ENCODE results near the gene ANKRD10. TPM values are rescaled to one million over a fixed set of nuclear protein-coding genes. Genes with fewer than 3 reads are reported as not detected.

The ANKRD10 gene
- total RNA-seq, 1 donor from 2014 or later: 138 TPM

GRCh38 chr13:110831437-110832204 lies 83.2 kb downstream of the ANKRD10 start:
- peak; percentile 24 for DNase-seq (ENCODE audit: low spot score)

DNA sequence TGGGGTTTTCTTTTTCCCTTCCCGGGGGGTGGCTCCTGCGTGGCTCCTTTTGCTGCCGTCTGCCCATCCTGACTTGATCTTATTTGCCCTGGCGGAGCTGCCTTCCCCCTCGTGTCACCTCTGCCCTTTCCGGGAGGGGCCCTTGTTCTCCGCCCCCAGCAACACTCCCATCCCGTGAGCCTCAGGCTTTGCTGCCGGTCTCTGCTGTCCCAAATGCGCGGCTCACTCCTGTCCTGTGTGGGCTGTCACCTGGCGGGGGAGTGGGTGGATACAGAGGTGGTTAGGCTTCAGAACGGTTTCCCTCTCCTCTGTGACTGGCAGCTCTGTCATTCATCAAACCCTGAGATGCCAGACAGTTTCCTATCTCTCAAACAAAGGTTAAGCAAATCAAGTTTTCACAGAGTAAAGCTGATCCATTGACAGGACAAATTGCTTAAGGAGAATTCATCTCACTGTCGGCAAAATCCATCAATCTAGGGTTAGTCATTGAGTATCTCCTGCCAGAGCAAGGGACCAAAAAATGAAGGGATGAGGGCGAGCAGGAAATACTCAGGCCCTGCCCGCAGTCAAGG lies 84.0 kb downstream of the ANKRD10 start:
- DNase-seq (ENCODE audit: low spot score): no peak

DNA sequence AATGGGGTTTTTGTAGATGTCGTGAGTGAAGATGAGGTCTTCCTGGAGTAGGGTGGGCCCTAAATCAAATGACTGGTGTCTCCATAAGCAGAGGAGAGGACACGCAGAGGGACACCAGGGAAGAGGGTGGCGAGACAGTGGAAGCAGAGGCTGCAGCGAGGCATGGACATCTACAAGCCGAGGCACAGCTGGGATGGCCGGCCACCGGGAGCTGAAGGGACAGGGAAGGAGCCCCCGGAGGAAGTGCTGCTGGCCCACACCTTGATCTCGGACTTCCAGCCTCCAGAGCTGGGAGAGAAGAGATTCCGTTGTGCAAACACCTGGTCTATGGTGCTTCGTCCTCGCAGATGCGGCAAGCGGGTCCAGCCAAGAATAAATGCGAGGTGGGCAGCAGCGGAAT lies 84.5 kb downstream of the ANKRD10 start:
- DNase-seq (ENCODE audit: low spot score): peak; percentile 25

- no peak for DNase-seq (ENCODE audit: low spot score)
Measured at GRCh38 chr13:110829486-110829885, 85.4 kb downstream of the ANKRD10 start.

GRCh38 chr13:110828705-110829104 lies 86.2 kb downstream of the ANKRD10 start:
- no peak for DNase-seq (ENCODE audit: low spot score)

Other genes starting within 250 kb of the ANKRD10 start
- 86.7 TPM for gene CARS2, start 209.0 kb downstream of the ANKRD10 start, total RNA-seq
- gene ING1, start 201.4 kb downstream of the ANKRD10 start, total RNA-seq: 8.8 TPM
- gene ARHGEF7, start 200.2 kb upstream of the ANKRD10 start, total RNA-seq: 104 TPM